ENCODE data around the gene NIP7.
"Not testable (repeated sequence)": the region's sequence is repeated elsewhere in the genome, so short reads cannot be mapped to it uniquely, and the experiment has no call there.

The NIP7 gene

DNA sequence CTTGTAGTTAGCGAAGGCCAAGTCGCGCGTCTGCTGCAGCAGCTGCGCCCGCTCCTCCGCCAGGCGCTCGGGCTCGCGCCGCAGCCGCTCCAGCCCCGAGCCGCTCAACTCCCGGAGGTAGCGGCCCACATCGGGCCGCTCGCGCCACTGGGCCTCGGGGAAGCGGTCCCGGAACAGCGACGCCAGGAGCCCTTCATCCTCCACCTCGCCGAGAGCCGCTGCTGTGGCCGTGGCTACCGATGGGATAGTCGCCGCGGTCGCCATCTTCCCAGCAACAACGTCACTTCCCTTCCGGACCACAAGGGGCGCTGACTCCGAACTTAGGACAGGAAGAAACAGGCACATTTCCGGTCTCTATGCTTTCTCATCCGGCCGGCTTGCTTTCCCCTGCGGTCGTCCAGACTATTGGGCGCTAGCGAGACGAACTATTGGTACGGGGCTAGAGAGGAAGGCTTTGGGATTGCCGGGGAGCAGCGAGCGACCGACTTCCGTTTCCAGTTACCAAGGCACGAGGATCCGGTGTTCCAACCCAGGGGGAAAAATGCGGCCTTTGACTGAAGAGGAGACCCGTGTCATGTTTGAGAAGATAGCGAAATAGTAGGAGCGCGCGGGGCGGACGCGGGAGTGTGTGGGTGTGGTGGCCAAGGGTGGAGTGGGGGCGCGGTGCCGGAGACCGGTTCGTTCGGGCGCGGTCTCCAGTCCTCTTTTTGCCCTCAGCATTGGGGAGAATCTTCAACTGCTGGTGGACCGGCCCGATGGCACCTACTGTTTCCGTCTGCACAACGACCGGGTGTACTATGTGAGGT lies at the start of gene NIP7, which contains the start of gene COG8:
NIP7 (plus strand) TSS at position 484 of the 806 bp plus-strand sequence; CDS start at position 542, 58 bp downstream.
COG8 (minus strand) TSS at position 276 of the 806 bp plus-strand sequence; CDS start at position 264, 12 bp downstream.
- TF ChIP-seq ZFX (IDR thresholded peaks at IDR 0.05) (peak; percentile 36; the same call in 1 of the 2 replicates), CTCF (conservative IDR thresholded peaks at IDR 0.05) (peak; percentile 86)

DNA sequence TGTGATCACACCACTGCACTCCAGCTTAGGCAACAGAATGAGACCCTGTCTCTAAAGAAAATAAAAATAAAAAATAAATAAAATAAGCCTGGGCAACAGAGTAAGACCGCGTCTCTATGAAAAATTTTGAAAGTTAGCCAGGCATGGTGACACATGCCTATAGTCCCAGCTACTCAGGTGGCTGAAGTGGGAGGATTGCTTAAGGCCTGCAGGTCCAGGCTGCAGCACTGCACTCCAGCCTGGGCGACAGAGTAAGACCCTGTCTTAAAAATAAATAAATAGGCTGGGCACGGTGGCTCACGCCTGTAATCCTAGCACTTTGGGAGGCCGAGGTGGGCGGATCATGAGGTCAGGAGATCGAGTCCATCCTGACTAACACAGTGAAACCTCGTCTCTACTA lies 47.9 kb upstream of the NIP7 start:
- not testable (repeated sequence) for H3K27ac ChIP-seq

More for the DNA sequence above, at the start of gene NIP7, which contains the start of gene COG8:
- peak within 1 kb of the TSS; percentile 93 for H3K27ac ChIP-seq

GRCh38 chr16:69293401-69293800 lies 46.2 kb upstream of the NIP7 start:
- TF ChIP-seq ZFX (IDR thresholded peaks at IDR 0.05) = no peak
- TF ChIP-seq CTCF (conservative IDR thresholded peaks at IDR 0.05) = no peak
- no peak overlapping the region for H3K27ac ChIP-seq

DNA sequence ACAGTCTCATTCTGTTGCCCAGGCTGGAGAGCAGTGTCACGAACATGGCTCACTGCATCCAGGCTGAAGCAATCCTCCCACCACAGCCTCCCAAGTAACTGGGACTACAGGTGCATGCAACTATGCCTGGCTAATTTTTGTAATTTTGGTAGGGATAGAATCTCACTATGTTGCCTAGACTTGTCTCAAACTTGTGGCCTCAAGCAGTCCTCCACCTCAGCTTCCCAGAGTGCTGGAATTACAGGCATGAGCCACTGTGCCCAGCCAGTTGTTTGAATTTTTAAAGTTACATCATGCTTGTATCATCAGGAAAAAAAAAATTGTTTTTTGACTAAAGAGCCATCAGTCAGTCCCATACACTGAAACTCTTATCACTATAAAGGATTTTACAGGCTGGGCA lies 45.5 kb upstream of the NIP7 start:
- TF ChIP-seq ZFX (IDR thresholded peaks at IDR 0.05) = no peak
- TF ChIP-seq CTCF (conservative IDR thresholded peaks at IDR 0.05) = no peak
- no peak overlapping the region for H3K27ac ChIP-seq

DNA sequence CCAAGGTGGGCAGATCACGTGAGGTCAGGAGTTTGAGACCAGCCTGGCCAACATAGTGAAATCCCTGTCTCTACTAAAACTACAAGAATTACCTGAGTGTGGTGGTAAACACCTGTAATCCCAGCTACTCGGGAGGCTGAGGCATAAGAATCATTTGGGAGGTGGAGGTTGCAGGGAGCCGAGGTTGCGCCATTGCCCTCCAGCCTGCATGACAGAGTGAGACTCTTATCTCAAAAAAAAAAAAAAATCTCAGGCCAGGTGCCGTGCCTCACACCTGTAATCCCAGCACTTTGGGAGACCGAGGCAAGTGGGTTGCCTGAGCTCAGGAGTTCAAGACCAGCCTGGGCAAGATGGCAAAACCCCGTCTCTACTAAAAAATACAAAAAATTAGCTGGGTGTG lies 42.8 kb upstream of the NIP7 start:
- not testable (repeated sequence) for H3K27ac ChIP-seq

- H3K27ac ChIP-seq = no peak overlapping the region
- TF ChIP-seq ZFX (IDR thresholded peaks at IDR 0.05) (no peak), CTCF (conservative IDR thresholded peaks at IDR 0.05) (no peak)
Observed at GRCh38 chr16:69298261-69298660, 41.3 kb upstream of the NIP7 start.

GRCh38 chr16:69301187-69301586 lies 38.4 kb upstream of the NIP7 start:
- TF ChIP-seq CTCF (conservative IDR thresholded peaks at IDR 0.05) (no peak), ZFX (IDR thresholded peaks at IDR 0.05) (no peak)
- H3K27ac ChIP-seq = no peak overlapping the region

DNA sequence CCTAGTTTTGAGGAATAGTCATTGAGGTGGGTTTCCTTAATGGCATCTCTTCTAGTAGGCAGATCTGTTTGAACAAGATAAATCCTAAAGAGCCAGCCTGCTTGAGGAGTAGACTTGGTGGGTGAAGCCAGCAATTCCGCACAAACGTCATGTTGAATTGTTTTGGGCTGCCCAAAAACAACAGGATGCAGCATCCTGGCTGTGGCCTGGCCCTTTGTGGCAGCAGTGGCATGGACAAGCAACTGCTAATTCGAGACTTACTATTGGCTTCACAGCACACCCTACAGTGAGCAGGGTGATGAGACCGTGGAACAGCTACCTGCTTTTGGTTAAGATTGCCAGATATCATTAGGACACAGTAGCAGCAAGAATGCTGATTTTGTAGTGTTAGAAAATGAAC lies 37.7 kb upstream of the NIP7 start:
- no peak for TF ChIP-seq ZFX (IDR thresholded peaks at IDR 0.05)
- TF ChIP-seq CTCF (conservative IDR thresholded peaks at IDR 0.05) = no peak
- H3K27ac ChIP-seq = no peak overlapping the region
